ENCODE results near the gene CFAP299.

- TF ChIP-seq CTCF (IDR thresholded peaks at IDR 0.05; ENCODE audit: poor library complexity): no peak
- TF ChIP-seq EZH2 (IDR thresholded peaks at IDR 0.05; ENCODE audit: borderline replicate concordance): no peak
- TF ChIP-seq EZH2phosphoT487 (IDR thresholded peaks at IDR 0.05; ENCODE audit: low read depth, severe bottlenecking, unreplicated experiment): no peak
Observed at GRCh38 chr4:80333121-80333520, 2.4 kb upstream of the CFAP299 start.
